GM12892 (cell line): Measurements from ENCODE around the gene BRD3OS.

Experiments used
- POLR2A ChIP-seq: IDR thresholded peaks from 2 replicates; pipeline ENCODE4 v1.6.1; 2011; ENCODE audit warnings: low read depth, low read length, control low read depth
- POLR2AphosphoS5 ChIP-seq: IDR thresholded peaks from 2 replicates; pipeline ENCODE4 v1.6.1; 2011; ENCODE audit warnings: low read depth, low read length, control low read depth
- TAF1 ChIP-seq: IDR thresholded peaks from 2 replicates; pipeline ENCODE4 v1.6.1; 2011; ENCODE audit warnings: low read depth, mild to moderate bottlenecking, control low read depth, low read length, borderline replicate concordance

GRCh38 chr9:133980864-133981588, 44.3 kb upstream of the BRD3OS start:
- TF ChIP-seq TAF1: no peak
- no peak for TF ChIP-seq POLR2A
- no peak for TF ChIP-seq POLR2AphosphoS5
